ENCODE data around the gene TP63. TPM values are rescaled to one million over a fixed set of nuclear protein-coding genes. Genes with fewer than 3 reads are reported as not detected.

Gene TP63
- polyA plus RNA-seq, 3 donors = not detected

- H3K4me3 Mint-ChIP-seq = no peak overlapping the region
- Histone ChIP-seq H3K9ac (ENCODE audit: insufficient read depth, low read length, poor library complexity, severe bottlenecking) (no peak overlapping the region), H2AFZ (ENCODE audit: insufficient read depth, low read depth, low read length, poor library complexity, severe bottlenecking) (no peak overlapping the region), H3K79me2 (ENCODE audit: insufficient read depth, low read length) (no peaks in the 10 kb centered on the region), H3K4me2 (replicated peaks; ENCODE audit: extremely low read depth, low read length, poor library complexity, severe bottlenecking) (no peak overlapping the region), H3K27me3 (ENCODE audit: control insufficient read depth in 2 of 2, insufficient read depth in 2 of 2, low read length in 2 of 2) (no peaks in the 10 kb centered on the region), H3K36me3 (replicated peaks in 1 of 2; ENCODE audit: control insufficient read depth in 1 of 2, insufficient read depth in 2 of 2, low read length in 2 of 2) (no peaks in the 10 kb centered on the region), H4K20me1 (ENCODE audit: insufficient read depth, low read length) (no peaks in the 10 kb centered on the region), H3K4me3 (replicated peaks in 1 of 3; ENCODE audit: low read depth in 2 of 3, low read length in 3 of 3) (no peak overlapping the region), H3K4me1 (ENCODE audit: control insufficient read depth in 1 of 2, insufficient read depth in 2 of 2, low read length in 2 of 2) (no peaks in the 10 kb centered on the region), H3K9me3 (replicated peaks in 1 of 2; ENCODE audit: control insufficient read depth in 1 of 2, insufficient read depth in 1 of 2, low read length in 2 of 2) (no peaks in the 10 kb centered on the region), H3K27ac (ENCODE audit: low read depth in 1 of 2, low read length in 2 of 2) (no peak overlapping the region)
- no peak overlapping the region for H3K27ac Mint-ChIP-seq
- TF ChIP-seq CTCF (IDR thresholded peaks at IDR 0.05) = no peak
- no peaks in the 10 kb centered on the region for H3K36me3 Mint-ChIP-seq
- H3K4me1 Mint-ChIP-seq = no peaks in the 10 kb centered on the region
- intact Hi-C loops (cut with micrococcal nuclease) = no loop called here
- peaks cover 0 to 2% (median 1%) of the 10 kb centered on the region in 3 donors for H3K27me3 Mint-ChIP-seq (ENCODE audit: low read depth in 3 of 3)
- peaks cover 1 to 9% (median 7%) of the 10 kb centered on the region in 7 donors for H3K9me3 Mint-ChIP-seq
- 100% methylated on average over 1 of the region's 1 CpG for WGBS (ENCODE audit: insufficient coverage)
- DNase-seq = no peak
Observed at GRCh38 chr3:189613122-189613521, 18.1 kb upstream of the TP63 start.

- H3K27me3 ChIP-seq (ENCODE audit: control insufficient read depth in 2 of 2, insufficient read depth in 2 of 2, low read length in 2 of 2) = no peaks in the 10 kb centered on the region
- H4K20me1 ChIP-seq (ENCODE audit: insufficient read depth, low read length) = no peaks in the 10 kb centered on the region
- H3K9me3 ChIP-seq (replicated peaks in 1 of 2; ENCODE audit: control insufficient read depth in 1 of 2, insufficient read depth in 1 of 2, low read length in 2 of 2) = no peaks in the 10 kb centered on the region
- intact Hi-C loops (cut with micrococcal nuclease) = no loop called here
- peaks cover 2 to 11% (median 5%) of the 10 kb centered on the region in 7 donors for H3K9me3 Mint-ChIP-seq
- no peak for DNase-seq
- H2AFZ ChIP-seq (ENCODE audit: insufficient read depth, low read depth, low read length, poor library complexity, severe bottlenecking) = no peak overlapping the region
- no peaks in the 10 kb centered on the region for H3K36me3 Mint-ChIP-seq
- H3K4me1 Mint-ChIP-seq = peaks cover 5% of the 10 kb centered on the region
- no peak overlapping the region for H3K27ac Mint-ChIP-seq
- no peak for TF ChIP-seq CTCF (IDR thresholded peaks at IDR 0.05)
- H3K9ac ChIP-seq (ENCODE audit: insufficient read depth, low read length, poor library complexity, severe bottlenecking) = no peak overlapping the region
- H3K27me3 Mint-ChIP-seq (ENCODE audit: low read depth in 3 of 3) = no peaks in the 10 kb centered on the region
- H3K4me1 ChIP-seq (ENCODE audit: control insufficient read depth in 1 of 2, insufficient read depth in 2 of 2, low read length in 2 of 2) = no peaks in the 10 kb centered on the region
- no peak overlapping the region for H3K27ac ChIP-seq (ENCODE audit: low read depth in 1 of 2, low read length in 2 of 2)
- no peak overlapping the region for H3K4me3 ChIP-seq (replicated peaks in 1 of 3; ENCODE audit: low read depth in 2 of 3, low read length in 3 of 3)
- H3K36me3 ChIP-seq (replicated peaks in 1 of 2; ENCODE audit: control insufficient read depth in 1 of 2, insufficient read depth in 2 of 2, low read length in 2 of 2) = no peaks in the 10 kb centered on the region
- no peak overlapping the region for H3K4me3 Mint-ChIP-seq
- H3K79me2 ChIP-seq (ENCODE audit: insufficient read depth, low read length) = no peaks in the 10 kb centered on the region
- H3K4me2 ChIP-seq (replicated peaks; ENCODE audit: extremely low read depth, low read length, poor library complexity, severe bottlenecking) = no peak overlapping the region
- 90% methylated on average over 9 of the region's 9 CpGs for WGBS (ENCODE audit: insufficient coverage)
Observed at GRCh38 chr3:189621948-189622603, 9.1 kb upstream of the TP63 start.

Data from CD14-positive monocyte (primary cell).